Adrenal gland (tissue), 12 donors: ENCODE measurements around the gene DIPK2B. TPM values are rescaled to one million over a fixed set of nuclear protein-coding genes. Genes with fewer than 3 reads are reported as not detected.

ENCODE experiments used
- DNase-seq, 7 donors: peaks; one replicate each; pipeline ENCODE4 v3.0.0-alpha.2; 2019 to 2020
- H3K27ac ChIP-seq, 5 donors: fragments of 200-600 bp; sonication (generic) in 4 of 5; 1 replicate in 3 of 5; 2 replicates in 2 of 5; pipeline versions ENCODE4 v1.5.1 to v1.8.0; 2016 to 2020; ENCODE audit warnings: mild to moderate bottlenecking in 1 of 5
- H3K27me3 ChIP-seq: fragments of 200-600 bp; 2 replicates; pipeline ENCODE4 v1.8.0; 2021
- H3K36me3 ChIP-seq, 2 donors: fragments of 200-600 bp; replicated peaks in 1 of 2; 1 replicate in 1 of 2; 2 replicates in 1 of 2; pipeline versions ENCODE4 v1.5.1 to v1.8.0; 2018 to 2022
- H3K4me1 ChIP-seq, 2 donors: fragments of 200-600 bp; replicated peaks in 1 of 2; 1 replicate in 1 of 2; 2 replicates in 1 of 2; pipeline versions ENCODE4 v1.5.1 to v1.8.0; 2018 to 2021
- H3K4me3 ChIP-seq, 4 donors: fragments of 200-600 bp; sonication (generic) in 3 of 4; one replicate each; pipeline ENCODE4 v1.5.1; 2016 to 2018
- H3K9me3 ChIP-seq, 3 donors: fragments of 200-600 bp; sonication (generic) in 1 of 3; replicated peaks in 1 of 3; 1 replicate in 2 of 3; 2 replicates in 1 of 3; pipeline versions ENCODE4 v1.5.1 to v1.8.0; 2016 to 2021
- POLR2A ChIP-seq, 2 donors: fragments of 450-650 bp; IDR thresholded peaks; one replicate each; pipeline ENCODE4 v1.6.1; 2017; ENCODE audit warnings: antibody characterized with exemption in 2 of 2, mild to moderate bottlenecking in 2 of 2, moderate library complexity in 1 of 2
- WGBS, 4 donors: extraction: QIAGEN DNeasy Blood & Tissue Kit in 2 of 4; methylation state at CpG; one replicate each; pipeline versions ENCODE4 v1.1.5 to v1.1.7; 2013 to 2017; 5-methylcytosine and 5-hydroxymethylcytosine counted together
- intact Hi-C, 2 donors: fragments of 100-400 bp; cut with DNase I; formaldehyde crosslinking; loops; one replicate each; pipeline versions ENCODE4 v1.14.1 to v1.15.0; 2022 to 2023
- polyA plus RNA-seq, 3 donors: library from polyadenylated mRNA; stranded (reverse); fragments of 200-250 nt in 2 of 3; fragments of 350-450 nt in 1 of 3; fragmentation: Illumina TruSeq in 1 of 3; extraction: RNeasy Lipid Tissue Mini Kit (QIAGEN cat#74804) in 1 of 3; gene quantifications; one replicate each; pipeline ENCODE4 v1.2.3, GENCODE V29; 2013 to 2014
- total RNA-seq, 9 donors: library from RNA; depleted of rRNA in 4 of 9; stranded (reverse); fragments of >200 nt in 4 of 9; fragments of 120-200 nt in 1 of 9; fragmentation: NEBNext Ultra II Directional in 1 of 9; extraction: Animal tissue kit (Norgen Biotek cat#: 25700) in 1 of 9; gene quantifications; one replicate each; pipeline versions ENCODE4 v1.1.0 to v1.2.4, GENCODE V29; 2013 to 2023
- TF ChIP-seq, protein P1 (sequence below), 6 experiments: fragments of 450-650 bp in 4 of 6; fragments of 200-600 bp in 2 of 6; sonication (generic) in 1 of 6; IDR thresholded peaks; 1 replicate in 5 of 6; 2 replicates in 1 of 6; pipeline versions ENCODE4 v1.5.1 to v1.8.0; 2016 to 2021; ENCODE audit warnings: antibody characterized with exemption in 6 of 6, mild to moderate bottlenecking in 2 of 6, moderate library complexity in 1 of 6
- donor health status: healthy with polysubstance abuse.
- donor health status: Bipolar disorder and iron deficiency.
- donor health status: DM: yes; HTN: yes; CAD: no.
- donor health status: DM: no; HTN: no; CAD: no.
- donor health status: DM: no; HTN: no; CAD: no.
- donor health status: DM: yes; HTN: yes; CAD: no.

Gene DIPK2B
- total and polyA plus RNA-seq, 12 donors: 3.5 to 14.4 (median 11.6) TPM

DNA sequence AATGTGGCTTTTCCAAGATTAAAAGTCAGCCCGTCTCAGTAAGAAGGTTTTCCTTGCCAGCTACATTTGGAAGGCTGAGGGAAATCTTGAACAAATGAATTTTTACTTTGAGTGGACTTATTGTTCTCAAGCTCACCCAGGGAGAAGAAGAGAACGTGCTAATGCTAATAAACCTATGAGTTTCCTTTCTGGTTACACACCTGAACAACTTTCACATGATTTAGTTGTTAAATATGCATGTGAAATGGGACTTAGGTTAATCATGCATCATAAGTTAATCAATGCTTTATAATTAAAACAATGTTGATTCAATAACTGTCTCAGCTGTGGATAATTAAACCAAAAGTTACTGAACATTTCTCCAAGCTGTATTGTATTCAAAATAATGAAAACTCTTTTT, 33.9 kb downstream of the DIPK2B start:
- intact Hi-C loops: no loop called here
- H3K9me3 ChIP-seq: no peaks in the 10 kb centered on the region

DNA sequence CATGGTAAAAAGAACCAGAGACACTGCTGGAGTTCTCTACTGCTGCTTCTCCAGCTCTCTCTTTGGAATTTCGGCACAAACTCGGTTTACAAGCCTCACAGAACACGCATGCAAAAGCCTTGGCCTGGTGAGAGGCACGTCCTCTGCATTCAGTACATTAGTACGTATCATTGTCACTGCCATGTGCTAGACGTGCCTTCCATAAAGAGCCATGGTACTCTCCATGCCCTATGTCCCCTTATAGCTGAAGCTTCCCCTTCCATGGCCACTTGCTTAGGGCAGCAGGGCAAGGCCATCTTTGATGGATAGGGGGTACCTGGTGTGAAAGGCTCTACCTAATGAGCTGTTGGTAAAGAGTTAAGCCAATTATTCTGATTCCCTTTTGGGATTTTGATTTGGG, 35.0 kb downstream of the DIPK2B start:
- WGBS, 4 donors: 74 to 90% (median 81%) methylated on average over 5 to 6 of the region's 6 CpGs
- intact Hi-C loops: no loop called here
- Histone ChIP-seq H3K4me1 (no peaks in the 10 kb centered on the region), H3K27ac (no peak overlapping the region), H3K9me3 (no peaks in the 10 kb centered on the region), H3K36me3 (no peaks in the 10 kb centered on the region), H3K27me3 (peaks cover 6% of the 10 kb centered on the region), H3K4me3 (no peak overlapping the region)
- DNase-seq: no peak
- TF ChIP-seq, protein P1, sequence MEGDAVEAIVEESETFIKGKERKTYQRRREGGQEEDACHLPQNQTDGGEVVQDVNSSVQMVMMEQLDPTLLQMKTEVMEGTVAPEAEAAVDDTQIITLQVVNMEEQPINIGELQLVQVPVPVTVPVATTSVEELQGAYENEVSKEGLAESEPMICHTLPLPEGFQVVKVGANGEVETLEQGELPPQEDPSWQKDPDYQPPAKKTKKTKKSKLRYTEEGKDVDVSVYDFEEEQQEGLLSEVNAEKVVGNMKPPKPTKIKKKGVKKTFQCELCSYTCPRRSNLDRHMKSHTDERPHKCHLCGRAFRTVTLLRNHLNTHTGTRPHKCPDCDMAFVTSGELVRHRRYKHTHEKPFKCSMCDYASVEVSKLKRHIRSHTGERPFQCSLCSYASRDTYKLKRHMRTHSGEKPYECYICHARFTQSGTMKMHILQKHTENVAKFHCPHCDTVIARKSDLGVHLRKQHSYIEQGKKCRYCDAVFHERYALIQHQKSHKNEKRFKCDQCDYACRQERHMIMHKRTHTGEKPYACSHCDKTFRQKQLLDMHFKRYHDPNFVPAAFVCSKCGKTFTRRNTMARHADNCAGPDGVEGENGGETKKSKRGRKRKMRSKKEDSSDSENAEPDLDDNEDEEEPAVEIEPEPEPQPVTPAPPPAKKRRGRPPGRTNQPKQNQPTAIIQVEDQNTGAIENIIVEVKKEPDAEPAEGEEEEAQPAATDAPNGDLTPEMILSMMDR (IDR thresholded peaks at IDR 0.05): no peak
- TF ChIP-seq POLR2A (IDR thresholded peaks at IDR 0.05): no peak

More for the DNA sequence above, 33.9 kb downstream of the DIPK2B start:
- no peak for TF ChIP-seq POLR2A (IDR thresholded peaks at IDR 0.05)
- TF ChIP-seq, protein P1 (IDR thresholded peaks at IDR 0.05): no peak
- Histone ChIP-seq H3K4me3 (no peak overlapping the region), H3K27me3 (peaks cover 6% of the 10 kb centered on the region), H3K36me3 (no peaks in the 10 kb centered on the region), H3K4me1 (no peaks in the 10 kb centered on the region), H3K27ac (no peak overlapping the region)
- no peak for DNase-seq
- 57 to 88% (median 72%) methylated on average over 2 of the region's 2 CpGs for WGBS, 4 donors

DNA sequence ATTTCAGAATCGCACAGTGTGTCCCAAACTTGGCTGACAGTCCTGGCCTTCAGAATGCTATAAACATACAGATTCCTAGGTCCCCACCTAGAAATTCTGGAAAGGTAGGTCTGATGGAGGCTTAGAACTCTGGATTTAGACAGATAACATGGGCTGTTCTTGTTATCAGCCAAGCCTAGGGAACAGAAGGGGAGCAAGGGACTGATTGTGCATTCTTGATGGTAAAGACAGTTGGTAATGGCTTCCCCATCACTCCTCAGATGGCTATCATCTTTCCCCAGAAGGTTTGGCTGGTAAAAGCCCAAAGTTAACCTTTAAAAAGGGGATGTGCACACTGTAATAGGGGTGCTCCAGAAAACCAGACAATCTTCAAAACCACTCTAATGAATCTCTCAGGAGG, 35.7 kb downstream of the DIPK2B start:
- intact Hi-C loops: no loop called here

DNA sequence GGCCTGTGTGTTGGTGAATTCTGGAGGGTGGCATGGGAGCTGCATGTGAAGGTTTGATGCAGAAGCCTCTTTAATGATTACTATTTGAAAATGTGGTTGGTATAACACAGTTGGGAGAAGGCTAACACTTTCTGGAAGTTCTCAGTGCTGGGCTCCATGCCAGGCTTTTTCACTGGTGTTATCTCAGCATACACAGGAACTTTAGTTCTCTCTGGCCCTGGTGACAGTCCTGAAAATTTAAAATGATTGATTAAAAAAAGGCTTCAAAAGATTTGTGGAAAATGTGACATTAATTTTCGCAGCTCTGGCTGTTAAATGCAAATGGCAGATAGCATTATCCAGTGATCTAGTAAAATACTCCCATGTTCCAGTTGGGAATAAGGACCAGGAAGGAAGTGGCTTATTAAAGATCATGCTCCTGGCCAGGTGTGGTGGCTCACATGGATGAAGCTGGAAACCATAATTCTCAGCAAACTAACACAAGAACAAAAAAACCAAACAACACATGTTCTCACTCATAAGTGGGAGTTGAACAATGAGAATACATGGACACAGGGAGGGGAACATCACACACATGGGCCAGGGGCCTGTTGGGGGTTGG, 36.6 kb downstream of the DIPK2B start:
- H3K4me1 ChIP-seq: no peaks in the 10 kb centered on the region
- H3K36me3 ChIP-seq: no peaks in the 10 kb centered on the region
- peaks cover 6% of the 10 kb centered on the region for H3K27me3 ChIP-seq
- intact Hi-C loops: no loop called here
- H3K27ac ChIP-seq: no peak overlapping the region
- no peak for TF ChIP-seq POLR2A (IDR thresholded peaks at IDR 0.05)
- TF ChIP-seq, protein P1 (IDR thresholded peaks at IDR 0.05): no peak
- no peak overlapping the region for H3K4me3 ChIP-seq
- H3K9me3 ChIP-seq: no peaks in the 10 kb centered on the region
- 13 to 39% (median 33%) methylated on average over 1 of the region's 1 CpG for WGBS, 4 donors
- peak; percentile 37 to 68 (median 53) for DNase-seq

More for the DNA sequence above, 35.7 kb downstream of the DIPK2B start:
- no peak overlapping the region for H3K27ac ChIP-seq
- 80 to 95% (median 81%) methylated on average over 1 of the region's 1 CpG; no CpG with 5 or more reads in 1 of the 4 donors for WGBS, 4 donors
- H3K36me3 ChIP-seq: no peaks in the 10 kb centered on the region
- peaks cover 6% of the 10 kb centered on the region for H3K27me3 ChIP-seq
- H3K4me3 ChIP-seq: no peak overlapping the region
- TF ChIP-seq, protein P1 (IDR thresholded peaks at IDR 0.05): no peak
- no peak for TF ChIP-seq POLR2A (IDR thresholded peaks at IDR 0.05)
- no peak for DNase-seq
- H3K9me3 ChIP-seq: no peaks in the 10 kb centered on the region
- no peaks in the 10 kb centered on the region for H3K4me1 ChIP-seq
